ENCODE data around the gene ANKRD18A. TPM values are rescaled to one million over a fixed set of nuclear protein-coding genes. Genes with fewer than 3 reads are reported as not detected.

ANKRD18A gene
- total and polyA plus RNA-seq, 2 donors (not counting 1 experiment from before 2014, with no cell fraction given), result not detected

GRCh38 chr9:38529317-38529716, 91.1 kb downstream of the ANKRD18A start:
- Histone ChIP-seq H3K4me2 (replicated peaks; ENCODE audit: low read depth, low read length, poor library complexity, severe bottlenecking) (no peak overlapping the region), H3K27ac (ENCODE audit: low read length in 2 of 2) (no peak overlapping the region), H3K9me3 (ENCODE audit: control extremely low read depth in 1 of 3, control insufficient read depth in 2 of 3, insufficient read depth in 1 of 3, low read length in 2 of 3) (peaks cover 0 to 2% (median 2%) of the 10 kb centered on the region in 3 donors), H3K36me3 (replicated peaks in 1 of 2; ENCODE audit: control extremely low read depth in 1 of 2, control insufficient read depth in 1 of 2, extremely low read depth in 1 of 2, insufficient read depth in 2 of 2, low read length in 1 of 2) (no peaks in the 10 kb centered on the region), H3K4me1 (ENCODE audit: control insufficient read depth in 2 of 2, insufficient read depth in 2 of 2, low read length in 2 of 2) (no peaks in the 10 kb centered on the region), H3K4me3 (ENCODE audit: control extremely low read depth in 1 of 5, extremely low read depth in 1 of 5, insufficient read depth in 1 of 5, low read depth in 2 of 5, low read length in 4 of 5) (no peak overlapping the region), H3K79me2 (ENCODE audit: control insufficient read depth, insufficient read depth, low read length) (no peaks in the 10 kb centered on the region), H4K20me1 (ENCODE audit: control insufficient read depth, insufficient read depth, low read length, poor library complexity, severe bottlenecking) (no peaks in the 10 kb centered on the region), H3K9ac (ENCODE audit: low read length) (no peak overlapping the region), H2AFZ (ENCODE audit: insufficient read depth, low read depth, low read length, poor library complexity, severe bottlenecking) (no peak overlapping the region), H3K27me3 (replicated peaks in 1 of 4; ENCODE audit: control extremely low read depth in 1 of 4, control insufficient read depth in 3 of 4, insufficient read depth in 4 of 4, low read length in 3 of 4) (no peaks in the 10 kb centered on the region)
- Mint-ChIP-seq H3K9me3 (ENCODE audit: insufficient read depth) (peaks cover 5% of the 10 kb centered on the region), H3K27ac (no peak overlapping the region), H3K4me3 (no peak overlapping the region), H3K4me1 (no peaks in the 10 kb centered on the region), H3K27me3 (peaks cover 6% of the 10 kb centered on the region)
- DNase-seq (no peak), ATAC-seq (ENCODE audit: low read depth) (no peak)
- ChIA-PET POLR2A (no interaction called here), CTCF (no interaction called here)
- no peak for TF ChIP-seq EZH2 (IDR thresholded peaks at IDR 0.05; ENCODE audit: borderline replicate concordance, insufficient read depth, low read depth, low read length, poor library complexity, severe bottlenecking)
- no peak for TF ChIP-seq CTCF (IDR thresholded peaks at IDR 0.05)
- intact Hi-C loops (cut with micrococcal nuclease), result no loop called here

- H3K27me3 Mint-ChIP-seq, result peaks cover 6% of the 10 kb centered on the region
These were observed 92.9 kb downstream of the ANKRD18A start for GRCh38 chr9:38527503-38527902.

More at GRCh38 chr9:38527503-38527902, 92.9 kb downstream of the ANKRD18A start:
- Mint-ChIP-seq H3K4me3 (no peak overlapping the region), H3K27ac (no peak overlapping the region), H3K4me1 (no peaks in the 10 kb centered on the region), H3K9me3 (ENCODE audit: insufficient read depth) (peaks cover 5% of the 10 kb centered on the region)
- no peaks in the 10 kb centered on the region for H3K36me3 ChIP-seq (replicated peaks in 1 of 2; ENCODE audit: control extremely low read depth in 1 of 2, control insufficient read depth in 1 of 2, extremely low read depth in 1 of 2, insufficient read depth in 2 of 2, low read length in 1 of 2)
- intact Hi-C loops (cut with micrococcal nuclease), result no loop called here
- TF ChIP-seq EZH2 (IDR thresholded peaks at IDR 0.05; ENCODE audit: borderline replicate concordance, insufficient read depth, low read depth, low read length, poor library complexity, severe bottlenecking) (no peak), CTCF (IDR thresholded peaks at IDR 0.05) (no peak)
- H3K27me3 ChIP-seq (replicated peaks in 1 of 4; ENCODE audit: control extremely low read depth in 1 of 4, control insufficient read depth in 3 of 4, insufficient read depth in 4 of 4, low read length in 3 of 4), result no peaks in the 10 kb centered on the region
- no peaks in the 10 kb centered on the region for H3K79me2 ChIP-seq (ENCODE audit: control insufficient read depth, insufficient read depth, low read length)
- H2AFZ ChIP-seq (ENCODE audit: insufficient read depth, low read depth, low read length, poor library complexity, severe bottlenecking), result no peak overlapping the region
- ChIA-PET CTCF (no interaction called here), POLR2A (no interaction called here)
- H3K9me3 ChIP-seq (ENCODE audit: control extremely low read depth in 1 of 3, control insufficient read depth in 2 of 3, insufficient read depth in 1 of 3, low read length in 2 of 3), result peaks cover 0 to 2% (median 2%) of the 10 kb centered on the region in 3 donors
- 96% methylated on average over 9 of the region's 10 CpGs for WGBS (ENCODE audit: insufficient coverage)
- no peak overlapping the region for H3K9ac ChIP-seq (ENCODE audit: low read length)
- ATAC-seq (ENCODE audit: low read depth) (no peak), DNase-seq (no peak)
- H4K20me1 ChIP-seq (ENCODE audit: control insufficient read depth, insufficient read depth, low read length, poor library complexity, severe bottlenecking), result no peaks in the 10 kb centered on the region
- no peak overlapping the region for H3K4me3 ChIP-seq (ENCODE audit: control extremely low read depth in 1 of 5, extremely low read depth in 1 of 5, insufficient read depth in 1 of 5, low read depth in 2 of 5, low read length in 4 of 5)
- H3K4me1 ChIP-seq (ENCODE audit: control insufficient read depth in 2 of 2, insufficient read depth in 2 of 2, low read length in 2 of 2), result no peaks in the 10 kb centered on the region
- H3K4me2 ChIP-seq (replicated peaks; ENCODE audit: low read depth, low read length, poor library complexity, severe bottlenecking), result no peak overlapping the region
- H3K27ac ChIP-seq (ENCODE audit: low read length in 2 of 2), result no peak overlapping the region
